Skeletal muscle satellite cell (primary cell): ENCODE measurements around the gene GNS.

Source experiments
- H3K27me3 ChIP-seq: 2 replicates; pipeline ENCODE4 v1.7.0; 2013; ENCODE audit warnings: low read length; ENCODE audit not compliant: control insufficient read depth, insufficient read depth
- H3K36me3 ChIP-seq: 2 replicates; pipeline ENCODE4 v1.7.0; 2013; ENCODE audit warnings: mild to moderate bottlenecking, control low read depth, low read length; ENCODE audit not compliant: insufficient read depth
- H3K4me1 ChIP-seq: 2 replicates; pipeline ENCODE4 v1.7.0; 2013; ENCODE audit warnings: low read length; ENCODE audit not compliant: control insufficient read depth, insufficient read depth
- H3K4me2 ChIP-seq: 2 replicates; pipeline ENCODE4 v1.7.0; 2013; ENCODE audit warnings: mild to moderate bottlenecking, low read length
- H3K4me3 ChIP-seq: 2 replicates; pipeline ENCODE4 v1.7.0; 2013; ENCODE audit warnings: low read length
- H3K9ac ChIP-seq: 2 replicates; pipeline ENCODE4 v1.7.0; 2013; ENCODE audit warnings: mild to moderate bottlenecking, low read depth, low read length, moderate library complexity
- H3K9me3 ChIP-seq: replicated peaks from 2 replicates; pipeline ENCODE4 v1.7.0; 2013; ENCODE audit warnings: mild to moderate bottlenecking, control low read depth, low read length

The GNS gene

GRCh38 chr12:64729909-64730587 is 29.2 kb downstream of the GNS start:
- no peaks in the 10 kb centered on the region for H3K27me3 ChIP-seq
- no peak overlapping the region for H3K4me3 ChIP-seq
- H3K4me1 ChIP-seq, result peaks cover 14% of the 10 kb centered on the region
- peaks cover 8% of the 10 kb centered on the region for H3K36me3 ChIP-seq
- no peak overlapping the region for H3K9ac ChIP-seq
- no peaks in the 10 kb centered on the region for H3K9me3 ChIP-seq
- no peak overlapping the region for H3K4me2 ChIP-seq

- Histone ChIP-seq H3K9ac (no peak overlapping the region), H3K27me3 (no peaks in the 10 kb centered on the region), H3K4me1 (no peaks in the 10 kb centered on the region), H3K4me3 (no peak overlapping the region), H3K4me2 (no peak overlapping the region), H3K9me3 (no peaks in the 10 kb centered on the region), H3K36me3 (peaks cover 40% of the 10 kb centered on the region)
These were observed 34.9 kb downstream of the GNS start for GRCh38 chr12:64724201-64724745.

GRCh38 chr12:64723630-64724029 is 35.6 kb downstream of the GNS start:
- no peaks in the 10 kb centered on the region for H3K9me3 ChIP-seq
- H3K4me3 ChIP-seq, result no peak overlapping the region
- no peak overlapping the region for H3K9ac ChIP-seq
- H3K27me3 ChIP-seq, result no peaks in the 10 kb centered on the region
- no peaks in the 10 kb centered on the region for H3K4me1 ChIP-seq
- H3K36me3 ChIP-seq, result peaks cover 40% of the 10 kb centered on the region
- H3K4me2 ChIP-seq, result no peak overlapping the region

GRCh38 chr12:64722835-64723234 is 36.4 kb downstream of the GNS start:
- Histone ChIP-seq H3K4me2 (no peak overlapping the region), H3K9ac (no peak overlapping the region), H3K9me3 (no peaks in the 10 kb centered on the region), H3K4me1 (no peaks in the 10 kb centered on the region), H3K27me3 (no peaks in the 10 kb centered on the region), H3K36me3 (peaks cover 40% of the 10 kb centered on the region), H3K4me3 (no peak overlapping the region)

- H3K4me3 ChIP-seq, result no peak overlapping the region
- no peak overlapping the region for H3K9ac ChIP-seq
- peaks cover 4% of the 10 kb centered on the region for H3K4me1 ChIP-seq
- H3K36me3 ChIP-seq, result peaks cover 46% of the 10 kb centered on the region
- H3K4me2 ChIP-seq, result no peak overlapping the region
- H3K27me3 ChIP-seq, result no peaks in the 10 kb centered on the region
- H3K9me3 ChIP-seq, result no peaks in the 10 kb centered on the region
These were observed 38.3 kb downstream of the GNS start for GRCh38 chr12:64720884-64721283.

- H3K9ac ChIP-seq, result no peak overlapping the region
- peaks cover 51% of the 10 kb centered on the region for H3K36me3 ChIP-seq
- H3K27me3 ChIP-seq, result no peaks in the 10 kb centered on the region
- H3K4me1 ChIP-seq, result peaks cover 22% of the 10 kb centered on the region
- H3K4me3 ChIP-seq, result no peak overlapping the region
- no peaks in the 10 kb centered on the region for H3K9me3 ChIP-seq
- H3K4me2 ChIP-seq, result no peak overlapping the region
These were observed 40.6 kb downstream of the GNS start for GRCh38 chr12:64718649-64719048.

GRCh38 chr12:64716839-64717455 is 42.3 kb downstream of the GNS start:
- no peak overlapping the region for H3K9ac ChIP-seq
- peaks cover 44% of the 10 kb centered on the region for H3K36me3 ChIP-seq
- H3K9me3 ChIP-seq, result no peaks in the 10 kb centered on the region
- H3K4me3 ChIP-seq, result no peak overlapping the region
- H3K27me3 ChIP-seq, result no peaks in the 10 kb centered on the region
- peaks cover 22% of the 10 kb centered on the region for H3K4me1 ChIP-seq
- H3K4me2 ChIP-seq, result no peak overlapping the region

- Histone ChIP-seq H3K9ac (no peak overlapping the region), H3K4me1 (peaks cover 22% of the 10 kb centered on the region), H3K9me3 (no peaks in the 10 kb centered on the region), H3K4me3 (no peak overlapping the region), H3K27me3 (no peaks in the 10 kb centered on the region), H3K4me2 (no peak overlapping the region), H3K36me3 (peaks cover 39% of the 10 kb centered on the region)
These were observed 42.8 kb downstream of the GNS start for GRCh38 chr12:64716371-64716770.

- H3K36me3 ChIP-seq, result peaks cover 24% of the 10 kb centered on the region
- peaks cover 22% of the 10 kb centered on the region for H3K4me1 ChIP-seq
- no peaks in the 10 kb centered on the region for H3K9me3 ChIP-seq
- H3K4me2 ChIP-seq, result no peak overlapping the region
- no peak overlapping the region for H3K4me3 ChIP-seq
- H3K9ac ChIP-seq, result no peak overlapping the region
- H3K27me3 ChIP-seq, result no peaks in the 10 kb centered on the region
These were observed 44.6 kb downstream of the GNS start for GRCh38 chr12:64714551-64714968.

- H3K4me3 ChIP-seq, result no peak overlapping the region
- no peaks in the 10 kb centered on the region for H3K27me3 ChIP-seq
- peaks cover 21% of the 10 kb centered on the region for H3K36me3 ChIP-seq
These were observed 45.8 kb downstream of the GNS start for GRCh38 chr12:64713376-64713775.

GRCh38 chr12:64709429-64709828 is 49.8 kb downstream of the GNS start:
- H3K9ac ChIP-seq, result no peak overlapping the region
- peaks cover 4% of the 10 kb centered on the region for H3K36me3 ChIP-seq
- peaks cover 7% of the 10 kb centered on the region for H3K4me1 ChIP-seq
- H3K9me3 ChIP-seq, result no peaks in the 10 kb centered on the region
- H3K4me3 ChIP-seq, result no peak overlapping the region
- no peak overlapping the region for H3K4me2 ChIP-seq
- H3K27me3 ChIP-seq, result no peaks in the 10 kb centered on the region

More at GRCh38 chr12:64713376-64713775, 45.8 kb downstream of the GNS start:
- H3K4me1 ChIP-seq, result peaks cover 22% of the 10 kb centered on the region
- H3K4me2 ChIP-seq, result no peak overlapping the region
- H3K9ac ChIP-seq, result no peak overlapping the region
- no peaks in the 10 kb centered on the region for H3K9me3 ChIP-seq

- Histone ChIP-seq H3K4me3 (no peak overlapping the region), H3K36me3 (no peaks in the 10 kb centered on the region), H3K9ac (no peak overlapping the region), H3K4me1 (peaks cover 2% of the 10 kb centered on the region), H3K9me3 (no peaks in the 10 kb centered on the region), H3K4me2 (no peak overlapping the region), H3K27me3 (no peaks in the 10 kb centered on the region)
These were observed 51.3 kb downstream of the GNS start for GRCh38 chr12:64707926-64708325.
